H1 (cell line): ENCODE measurements around the gene LCA5. TPM values are rescaled to one million over a fixed set of nuclear protein-coding genes. Genes with fewer than 3 reads are reported as not detected.
"Not testable (repeated sequence)": the region's sequence is repeated elsewhere in the genome, so short reads cannot be mapped to it uniquely, and the experiment has no call there.

Experiments used
- CTCF ChIA-PET: fragments of 300-600 bp; sonication (Branson Sonifier 250); formaldehyde crosslinking; loops from one replicate; lab custom pipeline; 2021; ENCODE audit not compliant: partially characterized antibody; lab: Charles Lee
- POLR2A ChIA-PET: fragments of 300-600 bp; sonication (Branson Sonifier 250); formaldehyde crosslinking; loops from one replicate; lab custom pipeline; 2021; ENCODE audit warnings: inconsistent platforms; ENCODE audit not compliant: partially characterized antibody; lab: Charles Lee
- DNase-seq, 2 experiments: peaks; one replicate each; pipeline versions ENCODE4 v3.0.0 to v3.0.0-alpha.2; 2010 to 2022; ENCODE audit warnings: low spot score in 2 of 2, low read depth in 1 of 2, mixed read lengths in 1 of 2
- FAIRE-seq: peaks from 2 replicates; lab custom pipeline; 2011; peaks lifted over from hg19 to GRCh38; lab: Jason Lieb, UNC
- H2AFZ ChIP-seq: 2 replicates; pipeline ENCODE4 v1.8.1; 2012; ENCODE audit warnings: low read length, inconsistent platforms
- H2AK5ac ChIP-seq: 2 replicates; pipeline ENCODE4 v1.6.1; 2013; ENCODE audit warnings: low read depth, low read length
- H2BK120ac ChIP-seq: replicated peaks from 2 replicates; pipeline ENCODE3; 2013; ENCODE audit warnings: low read depth, low read length, inconsistent platforms
- H2BK12ac ChIP-seq: 2 replicates; pipeline ENCODE4 v1.6.1; 2013; ENCODE audit warnings: low read depth, low read length
- H2BK15ac ChIP-seq: 2 replicates; pipeline ENCODE4 v1.6.1; 2013; ENCODE audit warnings: low read length
- H2BK20ac ChIP-seq: 2 replicates; pipeline ENCODE4 v1.6.1; 2013; ENCODE audit warnings: low read length
- H2BK5ac ChIP-seq: 2 replicates; pipeline ENCODE4 v1.6.1; 2013; ENCODE audit warnings: low read depth, low read length
- H3K14ac ChIP-seq: 2 replicates; pipeline ENCODE4 v1.6.1; 2013; ENCODE audit warnings: inconsistent platforms; ENCODE audit not compliant: insufficient read length
- H3K18ac ChIP-seq: 2 replicates; pipeline ENCODE4 v1.6.1; 2013; ENCODE audit warnings: low read length; ENCODE audit errors: extremely low read depth
- H3K23ac ChIP-seq: 2 replicates; pipeline ENCODE4 v1.6.1; 2013; ENCODE audit warnings: inconsistent platforms; ENCODE audit not compliant: insufficient read length
- H3K23me2 ChIP-seq: 2 replicates; pipeline ENCODE4 v1.6.1; 2013; ENCODE audit warnings: low read depth, low read length
- H3K27ac ChIP-seq: 2 replicates; pipeline ENCODE4 v1.6.1; 2011; ENCODE audit warnings: low read depth, low read length, inconsistent platforms
- H3K27me3 ChIP-seq, 4 experiments: replicated peaks in 1 of 4; 1 replicate in 1 of 4; 2 replicates in 3 of 4; pipeline versions ENCODE4 v1.6.1 to v1.8.1; 2011 to 2013; ENCODE audit warnings: low read length in 3 of 4, mild to moderate bottlenecking in 3 of 4, inconsistent platforms in 2 of 4, mixed read lengths in 2 of 4, moderate library complexity in 1 of 4; ENCODE audit not compliant: control insufficient read depth in 3 of 4, insufficient read depth in 3 of 4; ENCODE audit errors: extremely low read depth in 1 of 4
- H3K36me3 ChIP-seq, 4 experiments: 2 replicates each; pipeline versions ENCODE4 v1.6.1 to v1.8.1; 2011 to 2013; ENCODE audit warnings: mild to moderate bottlenecking in 4 of 4, low read length in 3 of 4, moderate library complexity in 2 of 4, control low read depth in 1 of 4, inconsistent platforms in 1 of 4; ENCODE audit not compliant: insufficient read depth in 4 of 4, control insufficient read depth in 2 of 4
- H3K4ac ChIP-seq: replicated peaks from 2 replicates; pipeline ENCODE3; 2013; ENCODE audit warnings: low read length, low read depth, mixed read lengths, inconsistent platforms; ENCODE audit not compliant: insufficient read length
- H3K4me1 ChIP-seq, 4 experiments: replicated peaks in 1 of 4; 1 replicate in 1 of 4; 2 replicates in 3 of 4; pipeline versions ENCODE4 v1.6.1 to v1.8.1; 2011 to 2013; ENCODE audit warnings: low read length in 3 of 4, inconsistent platforms in 2 of 4, mixed read lengths in 1 of 4; ENCODE audit not compliant: insufficient read depth in 4 of 4, control insufficient read depth in 3 of 4
- H3K4me2 ChIP-seq, 2 experiments: 2 replicates each; pipeline versions ENCODE4 v1.6.1 to v1.8.1; 2011 to 2013; ENCODE audit warnings: low read depth in 2 of 2, low read length in 2 of 2, control low read depth in 1 of 2, inconsistent platforms in 1 of 2, mild to moderate bottlenecking in 1 of 2; ENCODE audit not compliant: insufficient read depth in 1 of 2
- H3K4me3 ChIP-seq, 4 experiments: fragments of 200-600, 300-600 bp in 1 of 4; sonication (generic), shearing (Covaris generic), sonication (Bioruptor Twin) in 1 of 4; 2 replicates each; pipeline versions ENCODE4 v1.5.1 to v1.8.1; 2011 to 2016; ENCODE audit warnings: low read length in 4 of 4, low read depth in 3 of 4, control low read depth in 2 of 4, inconsistent platforms in 2 of 4, mild to moderate bottlenecking in 2 of 4, mixed read lengths in 1 of 4, moderate library complexity in 1 of 4; ENCODE audit not compliant: insufficient read depth in 2 of 4; ENCODE audit errors: extremely low read depth in 1 of 4
- H3K56ac ChIP-seq: replicated peaks from 2 replicates; pipeline ENCODE3; 2013; ENCODE audit warnings: low read depth, mild to moderate bottlenecking, mixed read lengths, low read length, inconsistent platforms; ENCODE audit not compliant: insufficient read length
- H3K79me1 ChIP-seq: 2 replicates; pipeline ENCODE4 v1.6.1; 2013; ENCODE audit warnings: low read depth, low read length, control low read depth
- H3K79me2 ChIP-seq, 2 experiments: 2 replicates each; pipeline versions ENCODE4 v1.6.1 to v1.8.1; 2012 to 2013; ENCODE audit warnings: low read length in 2 of 2, mild to moderate bottlenecking in 2 of 2, inconsistent platforms in 1 of 2; ENCODE audit not compliant: insufficient read depth in 2 of 2, control insufficient read depth in 1 of 2
- H3K9ac ChIP-seq, 4 experiments: replicated peaks in 1 of 4; 1 replicate in 1 of 4; 2 replicates in 3 of 4; pipeline versions ENCODE4 v1.6.1 to v1.8.1; 2011 to 2013; ENCODE audit warnings: low read depth in 3 of 4, low read length in 3 of 4, control low read depth in 2 of 4, mild to moderate bottlenecking in 2 of 4, moderate library complexity in 2 of 4, inconsistent platforms in 1 of 4; ENCODE audit errors: extremely low read depth in 1 of 4
- H3K9me3 ChIP-seq, 2 experiments: 2 replicates each; pipeline versions ENCODE4 v1.6.1 to v1.8.1; 2012 to 2013; ENCODE audit warnings: mild to moderate bottlenecking in 2 of 2, moderate library complexity in 2 of 2, control low read depth in 1 of 2, inconsistent platforms in 1 of 2, low read depth in 1 of 2, low read length in 1 of 2, mixed read lengths in 1 of 2; ENCODE audit not compliant: insufficient read depth in 2 of 2
- H4K20me1 ChIP-seq, 2 experiments: replicated peaks in 1 of 2; 2 replicates each; pipeline versions ENCODE3 to v1.8.1; 2011 to 2013; ENCODE audit warnings: inconsistent platforms in 2 of 2, low read length in 2 of 2, mild to moderate bottlenecking in 1 of 2; ENCODE audit not compliant: insufficient read depth in 2 of 2, control insufficient read depth in 1 of 2
- H4K5ac ChIP-seq: 2 replicates; pipeline ENCODE4 v1.6.1; 2013; ENCODE audit warnings: low read length, low read depth, mixed read lengths, inconsistent platforms; ENCODE audit not compliant: insufficient read length
- H4K8ac ChIP-seq: 2 replicates; pipeline ENCODE4 v1.8.0; 2013; ENCODE audit warnings: mild to moderate bottlenecking, moderate library complexity, low read length, inconsistent platforms; ENCODE audit not compliant: insufficient read depth; ENCODE audit errors: extremely low read depth
- H4K91ac ChIP-seq: replicated peaks from 2 replicates; pipeline ENCODE3; 2013; ENCODE audit warnings: low read length, mixed read lengths, inconsistent platforms; ENCODE audit not compliant: insufficient read length
- FOSL1 ChIP-seq: IDR thresholded peaks from 2 replicates; pipeline ENCODE4 v1.6.1; 2011; ENCODE audit warnings: mild to moderate bottlenecking, low read depth, low read length, moderate library complexity; ENCODE audit not compliant: insufficient read depth
- KDM4A ChIP-seq: IDR thresholded peaks from one replicate; pipeline ENCODE4 v1.7.1; 2012; ENCODE audit warnings: low read depth, mild to moderate bottlenecking, moderate library complexity, low read length, inconsistent platforms; ENCODE audit not compliant: severe bottlenecking
- SIRT6 ChIP-seq: IDR thresholded peaks from one replicate; pipeline ENCODE4 v1.7.1; 2012; ENCODE audit warnings: low read length, inconsistent platforms
- SUZ12 ChIP-seq: fragments of 200-600 bp; sonication (generic); IDR thresholded peaks from 2 replicates; pipeline ENCODE4 v1.6.1; 2012; ENCODE audit warnings: mild to moderate bottlenecking, inconsistent platforms, low read length, moderate library complexity, mixed read lengths
- TAF1 ChIP-seq: IDR thresholded peaks from 2 replicates; pipeline ENCODE4 v1.6.1; 2011; ENCODE audit warnings: mild to moderate bottlenecking, low read depth, low read length
- TAF7 ChIP-seq: optimal IDR thresholded peaks from 2 replicates; pipeline ENCODE3; 2011; ENCODE audit warnings: low read depth, mild to moderate bottlenecking, inconsistent platforms, low read length, moderate library complexity, borderline replicate concordance
- WGBS, 2 experiments: shearing (Covaris generic) in 1 of 2; methylation state at CpG; one replicate each; pipeline versions ENCODE4 v1.1.6 to v1.1.7; 2013 to 2015; ENCODE audit warnings: low lambda C conversion rate in 2 of 2, mixed read lengths in 2 of 2, inconsistent platforms in 1 of 2, low coverage in 1 of 2, missing lambda C conversion rate in 1 of 2; ENCODE audit not compliant: insufficient replicate concordance in 2 of 2, insufficient coverage in 1 of 2, insufficient read length in 1 of 2; ENCODE audit errors: extremely low coverage in 1 of 2, missing lambda C conversion rate in 1 of 2; 5-methylcytosine and 5-hydroxymethylcytosine counted together
- polyA plus RNA-seq, 7 experiments: library from polyadenylated mRNA; depleted of rRNA in 3 of 7; stranded (reverse) in 5 of 7; unstranded in 2 of 7; fragments of >200 nt in 5 of 7; fragments of 200-250 nt in 2 of 7; gene quantifications; 1 replicate in 5 of 7; 2 replicates in 1 of 7; 4 replicates in 1 of 7; pipeline versions ENCODE4 v1.2.1 to v1.2.3, GENCODE V29; 2011 to 2013; ENCODE audit warnings: missing spikeins in 2 of 7, mixed read lengths in 2 of 7
- total RNA-seq: library from RNA; stranded (reverse); fragmentation: NEBNext Ultra II Directional; extraction: Animal tissue kit (Norgen Biotek cat#: 25700); gene quantifications from 2 replicates; pipeline ENCODE4 v1.2.1, GENCODE V29; 2021
- TF ChIP-seq, protein P1 (sequence below), 3 experiments: IDR thresholded peaks; 1 replicate in 2 of 3; 2 replicates in 1 of 3; pipeline versions ENCODE4 v1.5.1 to v1.6.1; 2011; ENCODE audit warnings: low read length in 3 of 3, mild to moderate bottlenecking in 3 of 3, inconsistent platforms in 2 of 3, low read depth in 1 of 3, moderate library complexity in 1 of 3; ENCODE audit not compliant: insufficient read depth in 1 of 3; ENCODE audit errors: control extremely low read depth in 1 of 3
- TF ChIP-seq, protein P2 (sequence below): IDR thresholded peaks from 2 replicates; pipeline ENCODE4 v1.6.1; 2011; ENCODE audit warnings: low read length, improper control_type of control experiment

LCA5 gene
- total and polyA plus RNA-seq, 2 of the 8 experiments (the other 6 are each of a cell fraction or from before 2014, with no cell fraction given), result 0.44 to 3.6 TPM

DNA sequence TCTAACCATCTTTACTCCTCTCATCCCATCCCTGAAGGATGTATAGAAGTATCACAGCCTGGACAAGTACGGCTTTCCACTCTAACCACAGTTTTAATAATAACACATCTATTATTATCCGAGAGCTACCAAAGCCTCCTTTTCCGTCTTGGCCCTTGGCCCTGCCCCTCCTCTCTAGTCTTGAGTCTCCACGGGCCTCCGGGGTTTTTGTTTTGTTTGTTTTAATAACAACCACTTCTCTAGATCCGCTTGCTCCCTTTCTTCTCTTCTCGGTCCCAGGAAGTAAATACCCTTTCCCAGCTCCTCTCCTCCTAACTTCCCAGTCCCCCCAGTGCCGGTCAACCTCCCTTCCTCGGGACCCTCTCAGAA lies 661 bp downstream of the LCA5 start (continued):
- TF ChIP-seq, protein P1, sequence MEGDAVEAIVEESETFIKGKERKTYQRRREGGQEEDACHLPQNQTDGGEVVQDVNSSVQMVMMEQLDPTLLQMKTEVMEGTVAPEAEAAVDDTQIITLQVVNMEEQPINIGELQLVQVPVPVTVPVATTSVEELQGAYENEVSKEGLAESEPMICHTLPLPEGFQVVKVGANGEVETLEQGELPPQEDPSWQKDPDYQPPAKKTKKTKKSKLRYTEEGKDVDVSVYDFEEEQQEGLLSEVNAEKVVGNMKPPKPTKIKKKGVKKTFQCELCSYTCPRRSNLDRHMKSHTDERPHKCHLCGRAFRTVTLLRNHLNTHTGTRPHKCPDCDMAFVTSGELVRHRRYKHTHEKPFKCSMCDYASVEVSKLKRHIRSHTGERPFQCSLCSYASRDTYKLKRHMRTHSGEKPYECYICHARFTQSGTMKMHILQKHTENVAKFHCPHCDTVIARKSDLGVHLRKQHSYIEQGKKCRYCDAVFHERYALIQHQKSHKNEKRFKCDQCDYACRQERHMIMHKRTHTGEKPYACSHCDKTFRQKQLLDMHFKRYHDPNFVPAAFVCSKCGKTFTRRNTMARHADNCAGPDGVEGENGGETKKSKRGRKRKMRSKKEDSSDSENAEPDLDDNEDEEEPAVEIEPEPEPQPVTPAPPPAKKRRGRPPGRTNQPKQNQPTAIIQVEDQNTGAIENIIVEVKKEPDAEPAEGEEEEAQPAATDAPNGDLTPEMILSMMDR (IDR thresholded peaks at IDR 0.05; ENCODE audit: control extremely low read depth in 1 of 3, insufficient read depth in 1 of 3, low read depth in 1 of 3, low read length in 3 of 3), result no peak
- TF ChIP-seq, protein P2, sequence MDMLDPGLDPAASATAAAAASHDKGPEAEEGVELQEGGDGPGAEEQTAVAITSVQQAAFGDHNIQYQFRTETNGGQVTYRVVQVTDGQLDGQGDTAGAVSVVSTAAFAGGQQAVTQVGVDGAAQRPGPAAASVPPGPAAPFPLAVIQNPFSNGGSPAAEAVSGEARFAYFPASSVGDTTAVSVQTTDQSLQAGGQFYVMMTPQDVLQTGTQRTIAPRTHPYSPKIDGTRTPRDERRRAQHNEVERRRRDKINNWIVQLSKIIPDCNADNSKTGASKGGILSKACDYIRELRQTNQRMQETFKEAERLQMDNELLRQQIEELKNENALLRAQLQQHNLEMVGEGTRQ, result no peak
- TF ChIP-seq KDM4A, result no peak
- no peak for TF ChIP-seq SIRT6
- no peak for TF ChIP-seq TAF1
- no peak for TF ChIP-seq SUZ12
- TF ChIP-seq TAF7, result no peak
- no peak for TF ChIP-seq FOSL1

DNA sequence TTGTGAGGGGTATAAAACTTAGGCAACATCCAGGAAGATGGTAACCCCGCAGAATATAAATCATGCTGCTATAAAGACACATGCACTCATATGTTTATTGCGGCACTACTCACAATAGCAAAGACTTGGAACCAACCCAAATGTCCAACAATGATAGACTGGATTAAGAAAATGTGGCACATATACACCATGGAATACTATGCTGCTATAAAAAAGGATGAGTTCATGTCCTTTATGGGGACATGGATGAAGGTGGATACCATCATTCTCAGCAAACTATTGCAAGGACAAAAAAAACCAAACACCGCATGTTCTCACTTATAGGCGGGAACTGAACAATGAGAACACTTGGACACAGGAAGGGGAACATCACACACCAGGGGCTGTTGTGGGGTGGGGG lies 7.7 kb downstream of the LCA5 start:
- H3K4me1 ChIP-seq, H3K18ac ChIP-seq, H3K14ac ChIP-seq, H3K79me2 ChIP-seq, H4K5ac ChIP-seq, H3K4me2 ChIP-seq, H2BK120ac ChIP-seq, POLR2A ChIA-PET, H2AK5ac ChIP-seq, CTCF ChIA-PET, H3K23ac ChIP-seq, H2BK15ac ChIP-seq, H4K91ac ChIP-seq, H2BK5ac ChIP-seq, H4K20me1 ChIP-seq, H2BK12ac ChIP-seq, H3K4me3 ChIP-seq, H3K4ac ChIP-seq, H2BK20ac ChIP-seq, H3K23me2 ChIP-seq, H3K36me3 ChIP-seq, FAIRE-seq, H2AFZ ChIP-seq, DNase-seq, H3K27me3 ChIP-seq, H4K8ac ChIP-seq, H3K79me1 ChIP-seq, H3K9me3 ChIP-seq, H3K9ac ChIP-seq, H3K27ac ChIP-seq, H3K56ac ChIP-seq: not testable (repeated sequence)
- 96% methylated on average over 4 of the region's 4 CpGs; no CpG with 5 or more reads in 1 of the 2 experiments for WGBS, 2 experiments
